Posterior vena cava (tissue), 2 donors: Measurements from ENCODE around the gene C1QB. TPM values are rescaled to one million over a fixed set of nuclear protein-coding genes. Genes with fewer than 3 reads are reported as not detected.

Source experiments
- DNase-seq: peaks from one replicate; pipeline ENCODE4 v3.0.0-alpha.2; 2020; ENCODE audit warnings: low spot score
- intact Hi-C, 2 donors: fragments of 100-400 bp; cut with DNase I; formaldehyde crosslinking; loops; one replicate each; pipeline versions ENCODE4 v1.14.1 to v1.14.2; 2022 to 2023
- long read RNA-seq, 2 donors: library from polyadenylated mRNA; unstranded; transcript quantifications; one replicate each; pipeline ENCODE4 v2.0.0, GENCODE V29; 2020 to 2021
- total RNA-seq, 2 donors: library from RNA; stranded (reverse); fragmentation: NEBNext Ultra II Directional; extraction: Animal tissue kit (Norgen Biotek cat#: 25700); gene quantifications; one replicate each; pipeline ENCODE4 v1.2.1, GENCODE V29; 2021
- donor health status: DM: yes; HTN: yes; CAD: no.
- donor health status: DM: yes; HTN: yes; CAD: no.

The C1QB gene
- total RNA-seq = 100 to 1,000 TPM; 125 to 441 TPM
- long read RNA-seq, donor 1, transcript C1QB-203 (3 exons, 1,254 nt) = major isoform, 63 of 77 reads
- long read RNA-seq, donor 1, partial matches to known transcripts = 13 of 77 reads
- long read RNA-seq, donor 1, other reads (novel, unspliced or antisense) = 1 of 77 reads
- long read RNA-seq, donor 2, transcript C1QB-203 (3 exons, 1,254 nt) = major isoform, 49 of 56 reads
- long read RNA-seq, donor 2, transcript C1QB-202 (4 exons, 977 nt) = minor isoform, 5 of 56 reads
- long read RNA-seq, donor 2, partial matches to known transcripts = 1 of 56 reads
- long read RNA-seq, donor 2, other reads (novel, unspliced or antisense) = 1 of 56 reads

GRCh38 chr1:22652881-22653316 lies at the start of gene C1QB:
C1QB (plus strand) TSS chr1:22653236; CDS start chr1:22659463, 6,227 bp downstream.
- intact Hi-C loops = no loop called here
- peak; percentile 89 for DNase-seq

GRCh38 chr1:22606161-22606560 lies 46.9 kb upstream of the C1QB start:
- intact Hi-C loops = no loop called here
- no peak for DNase-seq

- no peak for DNase-seq
- intact Hi-C loops = no loop called here
Measured at GRCh38 chr1:22607154-22607553, 45.9 kb upstream of the C1QB start.

- no peak for DNase-seq
- intact Hi-C loops = no loop called here
Measured at GRCh38 chr1:22608361-22608760, 44.7 kb upstream of the C1QB start.

- DNase-seq = no peak
- intact Hi-C loops = no loop called here
Measured at GRCh38 chr1:22609291-22609690, 43.7 kb upstream of the C1QB start.

GRCh38 chr1:22611530-22611947 lies 41.5 kb upstream of the C1QB start:
- intact Hi-C loops = no loop called here
- DNase-seq = no peak

GRCh38 chr1:22612671-22613571 lies 40.1 kb upstream of the C1QB start:
- intact Hi-C loops = no loop called here
- no peak for DNase-seq

GRCh38 chr1:22613572-22613918 lies 39.5 kb upstream of the C1QB start:
- DNase-seq = no peak
- intact Hi-C loops = no loop called here

GRCh38 chr1:22613951-22614350 lies 39.1 kb upstream of the C1QB start:
- no peak for DNase-seq
- intact Hi-C loops = no loop called here

GRCh38 chr1:22615886-22616285 lies 37.1 kb upstream of the C1QB start:
- intact Hi-C loops = no loop called here
- DNase-seq = no peak

- intact Hi-C loops = no loop called here
- no peak for DNase-seq
Measured at GRCh38 chr1:22616571-22616970, 36.5 kb upstream of the C1QB start.

GRCh38 chr1:22618056-22618455 lies 35.0 kb upstream of the C1QB start:
- intact Hi-C loops = no loop called here
- no peak for DNase-seq

GRCh38 chr1:22619252-22619651 lies 33.8 kb upstream of the C1QB start:
- DNase-seq = no peak
- intact Hi-C loops = no loop called here

- intact Hi-C loops = no loop called here
- no peak for DNase-seq
Measured at GRCh38 chr1:22619798-22620197, 33.2 kb upstream of the C1QB start.

GRCh38 chr1:22621761-22622160 lies 31.3 kb upstream of the C1QB start:
- DNase-seq = no peak
- intact Hi-C loops = no loop called here

GRCh38 chr1:22625262-22625925 lies 27.6 kb upstream of the C1QB start:
- intact Hi-C loops = no loop called here

GRCh38 chr1:22626237-22627157 lies 26.5 kb upstream of the C1QB start:
- intact Hi-C loops = no loop called here
- DNase-seq = no peak

More at GRCh38 chr1:22625262-22625925, 27.6 kb upstream of the C1QB start:
- no peak for DNase-seq

- intact Hi-C loops = no loop called here
- no peak for DNase-seq
Measured at GRCh38 chr1:22627331-22627730, 25.7 kb upstream of the C1QB start.
